ENCODE measurements around the gene PI16. TPM values are rescaled to one million over a fixed set of nuclear protein-coding genes. Genes with fewer than 3 reads are reported as not detected.
"Not testable (repeated sequence)": the region's sequence is repeated elsewhere in the genome, so short reads cannot be mapped to it uniquely, and the experiment has no call there.

Gene PI16
- total RNA-seq, 1 donor from 2014 or later = not detected

DNA sequence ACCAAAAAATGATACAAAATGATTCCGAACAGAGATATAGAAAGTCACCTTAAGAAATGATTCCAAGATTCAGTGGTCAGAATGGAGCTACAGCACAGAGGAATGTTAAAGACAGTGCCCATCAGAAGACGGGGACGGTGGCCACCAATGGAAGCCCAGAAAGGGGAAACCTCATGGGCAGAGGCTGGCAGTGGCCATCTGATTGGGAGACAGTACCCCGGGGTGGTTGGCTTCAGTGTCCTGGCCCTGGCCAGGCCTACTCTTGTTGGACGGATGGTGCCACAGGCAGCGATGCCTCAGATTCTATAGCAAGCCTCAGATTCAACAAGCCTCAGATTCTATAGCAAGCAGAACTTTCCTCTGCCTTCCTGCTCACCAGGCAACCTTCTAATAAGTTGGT lies 16.6 kb upstream of the PI16 start:
- no peaks in the 10 kb centered on the region for H3K36me3 ChIP-seq (ENCODE audit: control insufficient read depth, insufficient read depth, low read length)
- no peak overlapping the region for H3K4me3 ChIP-seq (ENCODE audit: low read depth, low read length)
- no peaks in the 10 kb centered on the region for H3K27me3 ChIP-seq (ENCODE audit: control insufficient read depth, insufficient read depth, low read length)
- FAIRE-seq (no peak), DNase-seq (ENCODE audit: low read depth) (no peak)
- TF ChIP-seq CTCF (IDR thresholded peaks at IDR 0.05; ENCODE audit: insufficient read depth, low read length, severe bottlenecking) = no peak

DNA sequence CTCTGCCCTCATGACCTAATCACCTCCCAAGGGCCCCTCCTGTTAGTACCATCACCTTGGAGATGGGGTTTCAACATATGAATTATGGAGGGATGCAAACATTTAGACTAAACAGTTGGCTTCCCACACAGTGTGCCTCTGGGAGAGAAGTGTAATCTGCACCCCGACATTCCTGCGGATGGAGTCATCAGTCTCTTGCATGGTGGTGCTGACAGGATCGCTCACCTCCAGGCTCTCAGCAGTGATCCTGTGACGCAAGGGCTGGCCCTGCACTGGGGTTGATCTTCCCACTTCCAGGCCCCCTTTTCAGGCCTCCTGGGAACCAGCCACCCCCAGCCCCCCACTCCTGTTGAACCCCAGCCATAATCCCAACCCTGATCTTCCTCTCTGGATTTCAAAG lies 16.0 kb upstream of the PI16 start:
- peak; percentile 84 for DNase-seq (ENCODE audit: low read depth)
- TF ChIP-seq CTCF (IDR thresholded peaks at IDR 0.05; ENCODE audit: insufficient read depth, low read length, severe bottlenecking) = no peak
- Histone ChIP-seq H3K36me3 (ENCODE audit: control insufficient read depth, insufficient read depth, low read length) (no peaks in the 10 kb centered on the region), H3K4me3 (ENCODE audit: low read depth, low read length) (no peak overlapping the region), H3K27me3 (ENCODE audit: control insufficient read depth, insufficient read depth, low read length) (no peaks in the 10 kb centered on the region)
- no peak for FAIRE-seq

- H3K36me3 ChIP-seq (ENCODE audit: control insufficient read depth, insufficient read depth, low read length); H3K4me3 ChIP-seq (ENCODE audit: low read depth, low read length); FAIRE-seq; DNase-seq (ENCODE audit: low read depth); H3K27me3 ChIP-seq (ENCODE audit: control insufficient read depth, insufficient read depth, low read length): not testable (repeated sequence)
These were observed 15.5 kb upstream of the PI16 start for GRCh38 chr6:36939005-36939404.

DNA sequence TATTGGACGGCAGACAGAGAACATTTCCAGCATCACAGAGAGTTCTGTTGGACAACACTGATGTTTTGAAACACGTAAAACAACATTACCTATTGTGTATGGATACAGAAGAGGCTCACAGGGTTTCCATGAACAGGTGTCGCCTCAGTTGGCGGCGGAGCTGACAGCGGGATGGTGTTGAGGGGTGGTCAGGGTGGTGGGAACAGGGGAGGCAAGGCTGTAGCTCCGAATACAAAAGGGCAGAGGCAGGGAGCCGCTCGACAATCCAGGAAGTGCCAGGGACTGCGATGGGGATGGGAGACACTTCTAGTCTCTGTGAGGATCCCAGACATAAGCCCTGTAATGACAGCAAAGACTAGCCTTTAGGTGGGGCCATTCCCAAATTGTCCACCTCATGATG lies 14.5 kb upstream of the PI16 start:
- H3K4me3 ChIP-seq (ENCODE audit: low read depth, low read length) = no peak overlapping the region
- no peak for TF ChIP-seq CTCF (IDR thresholded peaks at IDR 0.05; ENCODE audit: insufficient read depth, low read length, severe bottlenecking)
- no peaks in the 10 kb centered on the region for H3K36me3 ChIP-seq (ENCODE audit: control insufficient read depth, insufficient read depth, low read length)
- no peak for DNase-seq (ENCODE audit: low read depth)
- FAIRE-seq = no peak
- peaks cover 2% of the 10 kb centered on the region for H3K27me3 ChIP-seq (ENCODE audit: control insufficient read depth, insufficient read depth, low read length)

DNA sequence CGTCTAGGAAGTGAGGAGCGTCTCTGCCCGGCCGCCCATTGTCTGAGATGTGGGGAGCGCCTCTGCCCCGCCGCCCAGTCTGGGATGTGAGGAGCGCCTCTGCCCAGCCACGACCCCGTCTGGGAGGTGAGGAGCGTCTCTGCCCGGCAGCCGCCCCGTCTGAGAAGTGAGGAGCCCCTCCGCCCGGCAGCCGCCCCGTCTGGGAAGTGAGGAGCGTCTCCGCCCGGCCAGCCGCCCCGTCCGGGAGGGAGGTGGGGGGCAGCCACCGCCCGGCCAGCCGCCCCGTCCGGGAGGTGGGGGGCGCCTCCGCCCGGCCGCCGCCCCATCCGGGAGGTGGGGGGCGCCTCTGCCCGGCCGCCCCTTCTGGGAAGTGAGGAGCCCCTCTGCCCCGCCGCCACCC lies 13.0 kb upstream of the PI16 start:
- not testable (repeated sequence) for H3K27me3 ChIP-seq (ENCODE audit: control insufficient read depth, insufficient read depth, low read length); FAIRE-seq; H3K36me3 ChIP-seq (ENCODE audit: control insufficient read depth, insufficient read depth, low read length); DNase-seq (ENCODE audit: low read depth); H3K4me3 ChIP-seq (ENCODE audit: low read depth, low read length)

DNA sequence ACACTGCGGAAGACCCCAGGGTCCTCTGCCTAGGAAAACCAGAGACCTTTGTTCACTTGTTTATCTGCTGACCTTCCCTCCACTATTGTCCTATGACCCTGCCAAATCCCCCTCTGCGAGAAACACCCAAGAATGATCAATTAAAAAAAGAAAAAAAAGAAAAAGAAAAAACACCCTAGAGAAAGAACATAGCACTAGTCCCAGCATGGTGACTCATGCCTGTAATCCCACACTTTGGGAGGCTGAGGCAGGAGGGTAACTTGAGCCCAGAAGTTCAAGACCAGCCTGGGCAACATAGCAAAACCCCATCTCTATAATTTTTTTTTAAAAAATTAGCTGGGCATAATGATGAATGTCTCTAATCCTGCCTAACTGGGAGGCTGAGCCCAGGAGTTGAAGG lies 12.2 kb upstream of the PI16 start:
- not testable (repeated sequence) for H3K4me3 ChIP-seq (ENCODE audit: low read depth, low read length); H3K27me3 ChIP-seq (ENCODE audit: control insufficient read depth, insufficient read depth, low read length); H3K36me3 ChIP-seq (ENCODE audit: control insufficient read depth, insufficient read depth, low read length); FAIRE-seq; DNase-seq (ENCODE audit: low read depth)

GRCh38 chr6:36944650-36945049 lies 9.9 kb upstream of the PI16 start:
- no peak for DNase-seq (ENCODE audit: low read depth)
- no peak for TF ChIP-seq CTCF (IDR thresholded peaks at IDR 0.05; ENCODE audit: insufficient read depth, low read length, severe bottlenecking)
- H3K27me3 ChIP-seq (ENCODE audit: control insufficient read depth, insufficient read depth, low read length) = peaks cover 2% of the 10 kb centered on the region
- no peaks in the 10 kb centered on the region for H3K36me3 ChIP-seq (ENCODE audit: control insufficient read depth, insufficient read depth, low read length)
- H3K4me3 ChIP-seq (ENCODE audit: low read depth, low read length) = no peak overlapping the region
- no peak for FAIRE-seq
